GM19328 (cell line): Measurements from ENCODE around the gene ZNF397.
"Not testable (repeated sequence)": the region's sequence is repeated elsewhere in the genome, so short reads cannot be mapped to it uniquely, and the experiment has no call there.

Experiments
- ATAC-seq: cut with Tn5 transposase; IDR thresholded peaks from one replicate; pipeline ENCODE4 v1.9.1; 2021; ENCODE audit warnings: mild to moderate bottlenecking, moderate library complexity; ENCODE audit not compliant: unreplicated experiment

Gene ZNF397

GRCh38 chr18:35240664-35241447 is at the start of gene ZNF397:
ZNF397 (plus strand) TSS chr18:35241034; CDS start chr18:35242471, 1,437 bp downstream.
- peak; percentile 99 for ATAC-seq

GRCh38 chr18:35191698-35192025 is 49.2 kb upstream of the ZNF397 start:
- no peak for ATAC-seq

- no peak for ATAC-seq
Observed at GRCh38 chr18:35192415-35192814, 48.4 kb upstream of the ZNF397 start.

DNA sequence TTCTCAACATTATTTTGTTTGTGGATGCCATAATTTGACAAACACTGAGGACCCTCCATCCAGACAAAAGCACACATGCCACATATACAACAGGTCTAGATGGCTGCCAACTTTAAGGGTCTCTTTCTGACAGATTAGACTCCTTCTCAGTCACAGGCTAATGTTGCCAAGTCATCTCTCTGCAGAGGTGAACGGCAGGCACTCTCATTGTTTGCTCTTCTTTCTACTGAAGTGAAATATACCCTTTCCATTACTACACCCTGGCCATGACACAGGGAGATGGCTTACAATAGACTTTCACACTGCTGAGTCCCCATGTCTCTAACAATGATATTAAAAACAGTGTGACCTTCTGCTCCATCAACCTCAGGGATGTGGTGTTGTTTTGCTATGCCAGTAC is 47.5 kb upstream of the ZNF397 start:
- no peak for ATAC-seq

DNA sequence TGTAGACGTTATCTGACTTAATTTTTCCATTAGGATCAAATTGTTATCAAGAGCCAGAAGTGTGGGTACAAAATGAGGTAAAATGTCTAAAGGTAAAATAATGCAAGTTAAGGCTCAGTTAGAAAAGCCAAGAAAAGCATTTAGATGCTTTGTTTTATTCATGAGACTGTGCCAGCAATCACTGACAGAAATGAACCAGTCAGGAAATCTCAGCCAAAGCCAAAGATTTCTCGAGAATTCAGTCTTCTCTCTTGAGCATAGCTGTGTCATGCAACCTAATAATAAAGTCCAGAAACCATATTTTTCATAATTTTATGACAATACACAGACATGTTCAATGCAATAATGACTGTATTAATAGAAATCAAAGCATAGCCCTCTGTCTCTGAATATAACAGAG is 43.5 kb upstream of the ZNF397 start:
- ATAC-seq = no peak

GRCh38 chr18:35201256-35201931 is 39.4 kb upstream of the ZNF397 start:
- no peak for ATAC-seq

DNA sequence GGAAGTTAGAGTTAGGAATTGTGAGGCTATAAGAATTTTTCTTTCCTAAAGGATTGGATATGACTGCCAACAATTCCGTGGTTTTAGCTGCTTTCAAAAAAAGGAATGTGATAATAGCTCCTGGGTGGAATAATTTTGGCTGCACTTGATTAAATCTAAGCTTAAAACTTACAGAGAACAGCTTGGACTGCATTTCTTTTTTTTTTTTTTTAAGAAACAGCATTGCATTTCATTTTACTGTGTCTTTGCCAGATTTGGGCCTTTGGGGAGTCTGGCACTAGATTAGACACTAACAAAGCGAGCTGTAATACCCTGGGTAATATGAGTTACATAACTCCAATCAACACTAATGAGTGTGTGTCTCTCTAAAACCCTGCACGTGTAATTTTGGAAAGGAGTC is 37.8 kb upstream of the ZNF397 start:
- no peak for ATAC-seq

GRCh38 chr18:35205199-35205712 is 35.6 kb upstream of the ZNF397 start:
- ATAC-seq = no peak

DNA sequence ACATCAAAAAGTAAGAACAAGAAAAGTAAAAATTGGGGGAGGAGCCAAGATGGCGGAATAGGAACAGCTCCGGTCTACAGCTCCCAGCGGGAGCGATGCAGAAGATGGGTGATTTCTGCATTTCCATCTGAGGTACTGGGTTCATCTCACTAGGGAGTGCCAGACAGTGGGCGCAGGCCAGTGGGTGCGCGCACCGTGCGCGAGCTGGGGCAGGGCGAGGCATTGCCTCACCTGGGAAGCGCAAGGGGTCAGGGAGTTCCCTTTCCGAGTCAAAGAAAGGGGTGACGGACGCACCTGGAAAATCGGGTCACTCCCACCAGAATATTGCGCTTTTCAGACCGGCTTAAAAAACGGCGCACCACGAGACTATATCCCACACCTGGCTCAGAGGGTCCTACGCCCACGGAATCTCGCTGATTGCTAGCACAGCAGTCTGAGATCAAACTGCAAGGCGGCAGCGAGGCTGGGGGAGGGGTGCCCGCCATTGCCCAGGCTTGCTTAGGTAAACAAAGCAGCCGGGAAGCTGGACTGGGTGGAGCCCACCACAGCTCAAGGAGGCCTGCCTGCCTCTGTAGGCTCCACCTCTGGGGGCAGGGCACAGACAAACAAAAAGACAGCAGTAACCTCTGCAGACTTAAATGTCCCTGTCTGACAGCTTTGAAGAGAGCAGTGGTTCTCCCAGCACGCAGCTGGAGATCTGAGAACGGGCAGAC is 34.9 kb upstream of the ZNF397 start:
- not testable (repeated sequence) for ATAC-seq

DNA sequence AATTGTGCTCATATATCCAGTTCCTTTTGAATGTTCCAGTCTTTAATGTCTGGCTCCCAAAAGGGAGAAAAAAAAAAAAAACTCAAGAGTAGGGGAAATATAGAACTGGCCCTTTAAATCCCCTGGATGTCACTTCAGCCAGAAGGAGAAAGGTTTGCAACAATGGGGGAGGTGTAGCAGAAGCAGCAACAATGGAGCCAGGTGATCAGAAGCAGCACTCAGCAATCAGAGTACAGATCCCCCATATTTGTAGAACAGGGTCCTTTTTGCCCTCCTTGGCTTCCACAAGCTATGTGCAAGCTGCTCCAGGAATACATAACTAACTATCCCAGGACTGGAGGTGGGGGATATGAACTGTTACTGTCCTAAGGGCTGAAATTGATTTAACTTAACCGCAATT is 25.8 kb upstream of the ZNF397 start:
- no peak for ATAC-seq

- not testable (repeated sequence) for ATAC-seq
Observed at GRCh38 chr18:35216611-35217010, 24.2 kb upstream of the ZNF397 start.

GRCh38 chr18:35219331-35219730 is 21.5 kb upstream of the ZNF397 start:
- not testable (repeated sequence) for ATAC-seq

DNA sequence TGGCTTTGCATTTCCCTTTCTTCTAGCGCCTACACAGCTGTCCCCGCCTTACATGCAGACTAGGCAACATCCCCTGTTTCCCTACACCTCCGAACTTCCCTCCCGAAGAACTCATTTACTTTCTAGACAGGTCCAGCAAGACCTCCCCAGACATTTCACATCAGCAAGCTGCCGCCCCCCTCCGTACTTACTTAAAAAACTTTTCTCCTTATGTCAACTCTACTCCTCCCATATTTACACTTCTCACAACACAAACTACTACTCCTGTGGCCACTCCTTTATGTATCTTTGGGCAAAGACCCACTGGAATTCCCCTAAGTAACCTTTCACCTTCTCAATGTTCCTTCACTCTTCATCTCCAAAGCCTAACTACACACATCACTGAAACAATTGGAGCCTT is 20.4 kb upstream of the ZNF397 start:
- no peak for ATAC-seq

DNA sequence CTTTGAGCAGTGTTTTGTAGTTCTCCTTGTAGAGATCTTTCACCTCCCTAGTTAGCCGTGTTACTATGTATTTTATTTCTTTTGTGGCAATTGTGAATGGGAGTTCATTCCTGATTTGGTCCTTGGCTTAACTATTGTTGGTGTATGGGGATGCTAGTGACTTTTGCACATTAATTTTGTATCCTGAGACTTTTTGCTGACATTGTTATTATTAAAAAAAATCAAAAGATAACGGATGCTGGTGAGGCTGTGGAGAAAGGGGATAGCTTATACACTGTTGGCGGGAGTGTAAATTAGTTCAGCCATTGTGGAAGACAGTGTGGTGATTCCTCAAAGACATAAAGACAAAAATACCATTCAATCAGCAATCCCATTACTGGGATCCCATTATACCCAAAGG is 17.0 kb upstream of the ZNF397 start:
- ATAC-seq = no peak

DNA sequence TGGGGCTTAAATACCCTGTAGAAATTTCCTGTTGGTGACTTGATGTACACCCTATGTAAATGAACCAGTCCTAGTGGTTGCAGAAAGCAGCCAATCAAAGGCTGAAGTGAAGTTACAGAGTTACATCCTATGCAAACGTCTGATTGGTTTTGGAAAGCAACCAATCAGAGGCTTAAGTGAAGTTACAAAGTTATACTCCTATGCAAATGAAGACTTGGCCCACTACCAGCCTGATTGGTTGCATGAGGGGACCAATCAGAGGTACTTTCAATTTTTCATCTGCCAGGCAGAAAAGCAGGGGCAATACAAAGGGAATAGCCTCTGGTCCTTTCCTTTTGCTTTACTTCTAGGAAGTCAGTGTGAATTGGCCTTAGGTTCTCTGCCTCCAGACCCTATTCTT is 13.6 kb upstream of the ZNF397 start:
- ATAC-seq = no peak

DNA sequence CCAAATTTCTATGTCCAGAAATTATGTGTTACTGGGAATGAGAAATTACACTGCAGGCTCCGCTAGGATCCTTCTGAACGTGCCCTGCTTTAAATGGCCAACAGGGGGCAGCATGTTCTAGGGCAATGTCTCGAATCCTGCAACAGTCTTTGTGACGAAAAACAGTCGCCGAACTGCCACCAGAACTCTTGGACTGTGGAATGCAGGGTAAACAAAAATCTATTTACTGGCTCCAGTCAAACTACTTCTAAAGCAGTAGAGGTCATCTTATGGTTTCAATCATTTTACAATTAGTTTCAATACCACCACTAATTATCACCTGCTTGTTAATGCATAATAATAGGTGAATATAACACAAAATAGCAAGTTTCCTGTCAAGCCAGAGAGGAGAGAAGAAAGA is 9.8 kb upstream of the ZNF397 start:
- ATAC-seq = peak; percentile 83

GRCh38 chr18:35236571-35237363 is 4.1 kb upstream of the ZNF397 start:
- ATAC-seq = no peak

GRCh38 chr18:35239314-35239713 is 1.5 kb upstream of the ZNF397 start:
- ATAC-seq = no peak

GRCh38 chr18:35241448-35241804 is 592 bp downstream of the ZNF397 start:
- ATAC-seq = no peak

GRCh38 chr18:35242426-35242825 is 1.6 kb downstream of the ZNF397 start:
- ATAC-seq = no peak

- no peak for ATAC-seq
Observed at GRCh38 chr18:35244671-35245070, 3.8 kb downstream of the ZNF397 start.
